Fibroblast of the conjunctiva (primary cell): ENCODE data around the gene TPGS1.

Source experiments
- DNase-seq: peaks from one replicate; pipeline ENCODE4 v3.0.0-alpha.2; 2010; ENCODE audit warnings: low read depth

The TPGS1 gene

GRCh38 chr19:496112-496665 is 11.1 kb upstream of the TPGS1 start, which contains the start of gene MADCAM1:
Gene MADCAM1 (plus strand): TSS chr19:496486. CDS start chr19:496500, 14 bp downstream.
- no peak for DNase-seq

GRCh38 chr19:496986-497385 is 10.3 kb upstream of the TPGS1 start:
- DNase-seq = no peak

GRCh38 chr19:497491-497868 is 9.8 kb upstream of the TPGS1 start:
- no peak for DNase-seq

- DNase-seq = no peak
These were observed 9.3 kb upstream of the TPGS1 start for GRCh38 chr19:497869-498510.

GRCh38 chr19:498511-498891 is 8.8 kb upstream of the TPGS1 start:
- no peak for DNase-seq

GRCh38 chr19:498977-499623 is 8.2 kb upstream of the TPGS1 start:
- DNase-seq = no peak

GRCh38 chr19:501646-502045 is 5.7 kb upstream of the TPGS1 start:
- DNase-seq = no peak

- DNase-seq = no peak
These were observed 2.7 kb upstream of the TPGS1 start for GRCh38 chr19:504616-505015.

- DNase-seq = peak; percentile 100
These were observed 652 bp upstream of the TPGS1 start for GRCh38 chr19:506404-507285.

GRCh38 chr19:508204-509150 is 1.2 kb downstream of the TPGS1 start:
- no peak for DNase-seq

- peak; percentile 80 for DNase-seq
These were observed 3.4 kb downstream of the TPGS1 start for GRCh38 chr19:510606-511100.

- DNase-seq = no peak
These were observed 4.0 kb downstream of the TPGS1 start for GRCh38 chr19:511101-511851.

- DNase-seq = no peak
These were observed 5.5 kb downstream of the TPGS1 start for GRCh38 chr19:512547-513365.

GRCh38 chr19:513368-514165 is 6.3 kb downstream of the TPGS1 start:
- no peak for DNase-seq

GRCh38 chr19:514166-514663 is 6.9 kb downstream of the TPGS1 start:
- DNase-seq = no peak

GRCh38 chr19:517721-518597 is 10.7 kb downstream of the TPGS1 start:
- peak; percentile 71 for DNase-seq

GRCh38 chr19:518598-519231 is 11.4 kb downstream of the TPGS1 start:
- no peak for DNase-seq
